Stimulated activated naive CD4-positive, alpha-beta T cell (primary cell): ENCODE data around the gene NAA25.
"Not testable (repeated sequence)": the region's sequence is repeated elsewhere in the genome, so short reads cannot be mapped to it uniquely, and the experiment has no call there.

ENCODE experiments used
- DNase-seq, 6 experiments: peaks; one replicate each; lab custom pipeline; 2025; lab: John Stamatoyannopoulos, UW

Gene NAA25

GRCh38 chr12:112061137-112061536 lies 47.4 kb downstream of the NAA25 start:
- DNase-seq, result no peak

- DNase-seq, result no peak
These were observed 59.2 kb downstream of the NAA25 start for GRCh38 chr12:112049351-112049750.

GRCh38 chr12:112046003-112046402 lies 62.6 kb downstream of the NAA25 start:
- DNase-seq, result no peak

- not testable (repeated sequence) for DNase-seq
These were observed 72.0 kb downstream of the NAA25 start for GRCh38 chr12:112036614-112037013.

- DNase-seq, result no peak
These were observed 73.3 kb downstream of the NAA25 start for GRCh38 chr12:112035219-112035785.

GRCh38 chr12:112032292-112032691 lies 76.3 kb downstream of the NAA25 start:
- no peak for DNase-seq

GRCh38 chr12:112031472-112031871 lies 77.1 kb downstream of the NAA25 start:
- DNase-seq, result no peak

- no peak for DNase-seq
These were observed 79.3 kb downstream of the NAA25 start for GRCh38 chr12:112029301-112029700.

GRCh38 chr12:112025808-112026375 lies 82.7 kb downstream of the NAA25 start:
- no peak for DNase-seq

GRCh38 chr12:112023759-112024396 lies 84.7 kb downstream of the NAA25 start:
- no peak for DNase-seq

GRCh38 chr12:112022241-112023016 lies 86.2 kb downstream of the NAA25 start:
- DNase-seq, result no peak

GRCh38 chr12:112020947-112021457 lies 87.6 kb downstream of the NAA25 start:
- no peak for DNase-seq

GRCh38 chr12:112018571-112019237 lies 89.9 kb downstream of the NAA25 start:
- DNase-seq, result no peak

- DNase-seq, result no peak
These were observed 91.5 kb downstream of the NAA25 start for GRCh38 chr12:112017041-112017440.

- DNase-seq, result no peak
These were observed 92.6 kb downstream of the NAA25 start for GRCh38 chr12:112015938-112016337.

- peak; percentile 51 to 67 (median 62) for DNase-seq
These were observed 94.8 kb downstream of the NAA25 start for GRCh38 chr12:112013601-112014402.

GRCh38 chr12:112012775-112013600 lies 95.6 kb downstream of the NAA25 start, which contains the start of the genes ERP29 and TMEM116:
ERP29 (plus strand) TSS chr12:112013426; CDS start chr12:112013466, 40 bp downstream.
TMEM116 (minus strand) TSS chr12:112013165; CDS start chr12:112005270, 7,895 bp downstream.
- DNase-seq, result peak; percentile 98 to 100 (median 100)

- DNase-seq, result no peak
These were observed 96.9 kb downstream of the NAA25 start for GRCh38 chr12:112011685-112012084.

GRCh38 chr12:112010415-112011344 lies 97.9 kb downstream of the NAA25 start:
- no peak for DNase-seq
